ENCODE results near the gene MAP2K5. TPM values are rescaled to one million over a fixed set of nuclear protein-coding genes. Genes with fewer than 3 reads are reported as not detected.

MAP2K5 gene
- total RNA-seq, 1 experiment from 2014 or later: 13.6 TPM

DNA sequence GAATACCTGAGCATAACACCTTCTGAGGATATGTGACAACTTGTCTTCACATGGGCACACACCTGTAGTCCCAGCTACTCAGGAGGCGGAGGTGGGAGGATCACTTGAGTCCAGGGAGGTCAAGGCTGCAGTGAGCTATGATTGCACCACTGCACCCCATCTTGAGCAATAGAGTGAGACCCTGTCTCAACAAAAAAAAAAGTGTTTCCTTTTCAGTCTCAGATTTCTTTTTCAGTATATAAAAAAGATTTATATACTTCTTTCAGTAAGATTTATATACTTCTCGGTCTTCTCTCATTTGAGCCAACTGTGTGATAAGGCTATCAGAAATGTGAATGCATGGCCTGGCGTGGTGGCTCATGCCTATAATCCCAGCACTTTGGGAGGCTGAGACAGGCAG lies 197.9 kb downstream of the MAP2K5 start:
- H3K27ac Mint-ChIP-seq: no peak overlapping the region
- TF ChIP-seq ZNF232 (CRISPR knock-in tag; IDR thresholded peaks at IDR 0.05): no peak
- TF ChIP-seq, protein P1, sequence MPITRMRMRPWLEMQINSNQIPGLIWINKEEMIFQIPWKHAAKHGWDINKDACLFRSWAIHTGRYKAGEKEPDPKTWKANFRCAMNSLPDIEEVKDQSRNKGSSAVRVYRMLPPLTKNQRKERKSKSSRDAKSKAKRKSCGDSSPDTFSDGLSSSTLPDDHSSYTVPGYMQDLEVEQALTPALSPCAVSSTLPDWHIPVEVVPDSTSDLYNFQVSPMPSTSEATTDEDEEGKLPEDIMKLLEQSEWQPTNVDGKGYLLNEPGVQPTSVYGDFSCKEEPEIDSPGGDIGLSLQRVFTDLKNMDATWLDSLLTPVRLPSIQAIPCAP (CRISPR knock-in tag; IDR thresholded peaks at IDR 0.05): no peak
- no peak for TF ChIP-seq TCF7 (CRISPR knock-in tag; IDR thresholded peaks at IDR 0.05; ENCODE audit: low read depth)
- TF ChIP-seq GTF2I (CRISPR knock-in tag; conservative IDR thresholded peaks at IDR 0.05): no peak
- no peak for TF ChIP-seq ZNF121 (CRISPR knock-in tag; IDR thresholded peaks at IDR 0.05)
- TF ChIP-seq, protein P2, sequence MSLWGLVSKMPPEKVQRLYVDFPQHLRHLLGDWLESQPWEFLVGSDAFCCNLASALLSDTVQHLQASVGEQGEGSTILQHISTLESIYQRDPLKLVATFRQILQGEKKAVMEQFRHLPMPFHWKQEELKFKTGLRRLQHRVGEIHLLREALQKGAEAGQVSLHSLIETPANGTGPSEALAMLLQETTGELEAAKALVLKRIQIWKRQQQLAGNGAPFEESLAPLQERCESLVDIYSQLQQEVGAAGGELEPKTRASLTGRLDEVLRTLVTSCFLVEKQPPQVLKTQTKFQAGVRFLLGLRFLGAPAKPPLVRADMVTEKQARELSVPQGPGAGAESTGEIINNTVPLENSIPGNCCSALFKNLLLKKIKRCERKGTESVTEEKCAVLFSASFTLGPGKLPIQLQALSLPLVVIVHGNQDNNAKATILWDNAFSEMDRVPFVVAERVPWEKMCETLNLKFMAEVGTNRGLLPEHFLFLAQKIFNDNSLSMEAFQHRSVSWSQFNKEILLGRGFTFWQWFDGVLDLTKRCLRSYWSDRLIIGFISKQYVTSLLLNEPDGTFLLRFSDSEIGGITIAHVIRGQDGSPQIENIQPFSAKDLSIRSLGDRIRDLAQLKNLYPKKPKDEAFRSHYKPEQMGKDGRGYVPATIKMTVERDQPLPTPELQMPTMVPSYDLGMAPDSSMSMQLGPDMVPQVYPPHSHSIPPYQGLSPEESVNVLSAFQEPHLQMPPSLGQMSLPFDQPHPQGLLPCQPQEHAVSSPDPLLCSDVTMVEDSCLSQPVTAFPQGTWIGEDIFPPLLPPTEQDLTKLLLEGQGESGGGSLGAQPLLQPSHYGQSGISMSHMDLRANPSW (CRISPR knock-in tag; conservative IDR thresholded peaks at IDR 0.05; ENCODE audit: low read depth): no peak
- no peak for TF ChIP-seq ZNF396 (CRISPR knock-in tag; IDR thresholded peaks at IDR 0.05; ENCODE audit: borderline replicate concordance)
- no peak for TF ChIP-seq HMGA2 (CRISPR knock-in tag; IDR thresholded peaks at IDR 0.05)
- TF ChIP-seq, protein P3, sequence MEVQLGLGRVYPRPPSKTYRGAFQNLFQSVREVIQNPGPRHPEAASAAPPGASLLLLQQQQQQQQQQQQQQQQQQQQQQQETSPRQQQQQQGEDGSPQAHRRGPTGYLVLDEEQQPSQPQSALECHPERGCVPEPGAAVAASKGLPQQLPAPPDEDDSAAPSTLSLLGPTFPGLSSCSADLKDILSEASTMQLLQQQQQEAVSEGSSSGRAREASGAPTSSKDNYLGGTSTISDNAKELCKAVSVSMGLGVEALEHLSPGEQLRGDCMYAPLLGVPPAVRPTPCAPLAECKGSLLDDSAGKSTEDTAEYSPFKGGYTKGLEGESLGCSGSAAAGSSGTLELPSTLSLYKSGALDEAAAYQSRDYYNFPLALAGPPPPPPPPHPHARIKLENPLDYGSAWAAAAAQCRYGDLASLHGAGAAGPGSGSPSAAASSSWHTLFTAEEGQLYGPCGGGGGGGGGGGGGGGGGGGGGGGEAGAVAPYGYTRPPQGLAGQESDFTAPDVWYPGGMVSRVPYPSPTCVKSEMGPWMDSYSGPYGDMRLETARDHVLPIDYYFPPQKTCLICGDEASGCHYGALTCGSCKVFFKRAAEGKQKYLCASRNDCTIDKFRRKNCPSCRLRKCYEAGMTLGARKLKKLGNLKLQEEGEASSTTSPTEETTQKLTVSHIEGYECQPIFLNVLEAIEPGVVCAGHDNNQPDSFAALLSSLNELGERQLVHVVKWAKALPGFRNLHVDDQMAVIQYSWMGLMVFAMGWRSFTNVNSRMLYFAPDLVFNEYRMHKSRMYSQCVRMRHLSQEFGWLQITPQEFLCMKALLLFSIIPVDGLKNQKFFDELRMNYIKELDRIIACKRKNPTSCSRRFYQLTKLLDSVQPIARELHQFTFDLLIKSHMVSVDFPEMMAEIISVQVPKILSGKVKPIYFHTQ (CRISPR knock-in tag; IDR thresholded peaks at IDR 0.05): no peak
- TF ChIP-seq, protein P4, sequence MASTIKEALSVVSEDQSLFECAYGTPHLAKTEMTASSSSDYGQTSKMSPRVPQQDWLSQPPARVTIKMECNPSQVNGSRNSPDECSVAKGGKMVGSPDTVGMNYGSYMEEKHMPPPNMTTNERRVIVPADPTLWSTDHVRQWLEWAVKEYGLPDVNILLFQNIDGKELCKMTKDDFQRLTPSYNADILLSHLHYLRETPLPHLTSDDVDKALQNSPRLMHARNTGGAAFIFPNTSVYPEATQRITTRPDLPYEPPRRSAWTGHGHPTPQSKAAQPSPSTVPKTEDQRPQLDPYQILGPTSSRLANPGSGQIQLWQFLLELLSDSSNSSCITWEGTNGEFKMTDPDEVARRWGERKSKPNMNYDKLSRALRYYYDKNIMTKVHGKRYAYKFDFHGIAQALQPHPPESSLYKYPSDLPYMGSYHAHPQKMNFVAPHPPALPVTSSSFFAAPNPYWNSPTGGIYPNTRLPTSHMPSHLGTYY (CRISPR knock-in tag; IDR thresholded peaks at IDR 0.05): no peak
- TF ChIP-seq, protein P5, sequence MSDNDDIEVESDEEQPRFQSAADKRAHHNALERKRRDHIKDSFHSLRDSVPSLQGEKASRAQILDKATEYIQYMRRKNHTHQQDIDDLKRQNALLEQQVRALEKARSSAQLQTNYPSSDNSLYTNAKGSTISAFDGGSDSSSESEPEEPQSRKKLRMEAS (CRISPR knock-in tag; IDR thresholded peaks at IDR 0.05): no peak
- no peak for TF ChIP-seq KAT7 (CRISPR knock-in tag; IDR thresholded peaks at IDR 0.05; ENCODE audit: borderline replicate concordance)
- no peak for TF ChIP-seq TEAD4 (CRISPR knock-in tag; IDR thresholded peaks at IDR 0.05)
- no peak for TF ChIP-seq ETV6 (CRISPR knock-in tag; IDR thresholded peaks at IDR 0.05)
- TF ChIP-seq ZNF219 (CRISPR knock-in tag; IDR thresholded peaks at IDR 0.05; ENCODE audit: borderline replicate concordance): no peak
- TF ChIP-seq ZNF423 (CRISPR knock-in tag; IDR thresholded peaks at IDR 0.05): no peak
- no peak for TF ChIP-seq SMAD4 (CRISPR knock-in tag; IDR thresholded peaks at IDR 0.05)
- TF ChIP-seq ZNF317 (CRISPR knock-in tag; IDR thresholded peaks at IDR 0.05; ENCODE audit: borderline replicate concordance, low read depth): no peak
- DNase-seq (ENCODE audit: low spot score): no peak
- ChIA-PET POLR2A (interaction anchor here (0.6 kb wide), 1 partner anchor 11 kb away, joined by 3 read pairs; no protein-coding TSS in a partner anchor), CTCF (no interaction called here)
- no peaks in the 10 kb centered on the region; the same call in 1 of the 2 replicates for H3K27me3 Mint-ChIP-seq (ENCODE audit: low read depth)
- H3K36me3 Mint-ChIP-seq: no peaks in the 10 kb centered on the region
- no peaks in the 10 kb centered on the region for H3K9me3 Mint-ChIP-seq
- H3K4me3 Mint-ChIP-seq: no peak overlapping the region
- H3K4me1 Mint-ChIP-seq: peaks cover 6% of the 10 kb centered on the region
- no peak for ATAC-seq

DNA sequence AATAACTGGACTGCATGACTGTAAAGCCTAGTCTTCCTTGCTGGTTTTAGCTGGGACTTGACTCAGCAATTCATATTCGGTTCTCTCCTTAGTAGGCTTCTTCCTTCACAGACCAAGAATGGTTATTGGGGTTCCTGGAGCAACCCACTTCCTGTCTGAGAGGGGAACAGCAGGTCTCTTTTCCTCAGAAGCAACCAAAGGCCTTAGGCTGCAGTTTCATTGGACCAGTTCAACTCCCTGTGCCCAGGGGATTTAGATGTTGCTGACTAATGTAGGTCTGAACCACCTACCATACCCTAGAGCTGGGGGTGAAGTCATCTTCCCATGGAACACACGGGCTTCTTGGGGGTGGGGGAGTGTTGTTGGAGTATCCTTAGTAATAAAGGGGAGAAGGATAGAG lies 198.8 kb downstream of the MAP2K5 start:
- ATAC-seq: no peak
- no peak overlapping the region for H3K4me3 Mint-ChIP-seq
- no peak overlapping the region for H3K27ac Mint-ChIP-seq
- H3K27me3 Mint-ChIP-seq (ENCODE audit: low read depth): no peaks in the 10 kb centered on the region
- POLR2A ChIA-PET: interaction anchor here (0.6 kb wide), 1 partner anchor 12 kb away, joined by 3 read pairs; no protein-coding TSS in a partner anchor
- no peaks in the 10 kb centered on the region for H3K9me3 Mint-ChIP-seq
- TF ChIP-seq, protein P1 (CRISPR knock-in tag; IDR thresholded peaks at IDR 0.05): no peak
- TF ChIP-seq, protein P6, sequence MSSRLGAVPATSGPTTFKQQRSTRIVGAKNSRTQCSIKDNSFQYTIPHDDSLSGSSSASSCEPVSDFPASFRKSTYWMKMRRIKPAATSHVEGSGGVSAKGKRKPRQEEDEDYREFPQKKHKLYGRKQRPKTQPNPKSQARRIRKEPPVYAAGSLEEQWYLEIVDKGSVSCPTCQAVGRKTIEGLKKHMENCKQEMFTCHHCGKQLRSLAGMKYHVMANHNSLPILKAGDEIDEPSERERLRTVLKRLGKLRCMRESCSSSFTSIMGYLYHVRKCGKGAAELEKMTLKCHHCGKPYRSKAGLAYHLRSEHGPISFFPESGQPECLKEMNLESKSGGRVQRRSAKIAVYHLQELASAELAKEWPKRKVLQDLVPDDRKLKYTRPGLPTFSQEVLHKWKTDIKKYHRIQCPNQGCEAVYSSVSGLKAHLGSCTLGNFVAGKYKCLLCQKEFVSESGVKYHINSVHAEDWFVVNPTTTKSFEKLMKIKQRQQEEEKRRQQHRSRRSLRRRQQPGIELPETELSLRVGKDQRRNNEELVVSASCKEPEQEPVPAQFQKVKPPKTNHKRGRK (CRISPR knock-in tag; IDR thresholded peaks at IDR 0.05; ENCODE audit: borderline replicate concordance): no peak
- H3K36me3 Mint-ChIP-seq: no peaks in the 10 kb centered on the region
- CTCF ChIA-PET: no interaction called here
- H3K4me1 Mint-ChIP-seq: peaks cover 14% of the 10 kb centered on the region
- DNase-seq (ENCODE audit: low spot score): no peak

Measured in WTC11 (cell line).